Activated gamma-delta T cell treated with anti-CD3 and anti-CD28 coated beads, Interleukin-2, amount 50 U/mL, for 16 hours (primary cell): ENCODE data around the gene ARHGAP26.
"Not testable (repeated sequence)": the region's sequence is repeated elsewhere in the genome, so short reads cannot be mapped to it uniquely, and the experiment has no call there.

Source experiments
- DNase-seq: peaks from one replicate; pipeline ENCODE4 v3.0.0-alpha.2; 2020; ENCODE audit warnings: low read depth

The ARHGAP26 gene

DNA sequence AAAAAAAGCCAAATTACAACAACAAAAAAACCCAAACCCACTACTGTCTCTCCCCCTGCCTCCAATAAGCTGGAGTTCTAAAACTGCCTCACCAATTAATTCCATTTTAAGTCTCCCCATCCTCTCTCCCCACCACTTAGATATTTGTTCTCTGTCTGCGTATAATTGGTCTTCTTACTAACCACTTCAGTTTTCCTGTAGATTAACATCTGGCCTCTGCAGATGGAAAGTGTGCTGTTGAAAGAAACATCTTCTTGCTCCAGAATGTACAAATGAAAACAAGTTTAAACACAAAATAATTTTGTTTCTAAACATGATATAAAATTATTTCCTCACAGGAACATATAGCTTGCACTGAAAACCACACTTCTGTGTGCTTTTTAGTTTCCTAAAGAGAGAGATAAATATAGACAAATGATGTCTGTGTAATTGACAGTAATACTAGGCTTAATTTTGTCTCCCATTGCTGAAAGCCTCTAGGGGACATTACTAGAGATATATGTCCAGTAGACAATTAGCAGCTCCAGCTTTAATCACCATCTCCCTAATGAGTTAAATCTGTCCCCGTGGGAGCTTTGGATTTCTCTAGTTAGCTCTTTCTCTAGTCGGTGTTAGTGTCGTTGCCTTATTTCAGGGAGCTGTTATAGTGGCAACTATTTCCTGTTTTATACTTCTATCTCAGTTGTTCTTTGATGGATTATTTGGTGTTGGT is 164.0 kb downstream of the ARHGAP26 start:
- DNase-seq: no peak

DNA sequence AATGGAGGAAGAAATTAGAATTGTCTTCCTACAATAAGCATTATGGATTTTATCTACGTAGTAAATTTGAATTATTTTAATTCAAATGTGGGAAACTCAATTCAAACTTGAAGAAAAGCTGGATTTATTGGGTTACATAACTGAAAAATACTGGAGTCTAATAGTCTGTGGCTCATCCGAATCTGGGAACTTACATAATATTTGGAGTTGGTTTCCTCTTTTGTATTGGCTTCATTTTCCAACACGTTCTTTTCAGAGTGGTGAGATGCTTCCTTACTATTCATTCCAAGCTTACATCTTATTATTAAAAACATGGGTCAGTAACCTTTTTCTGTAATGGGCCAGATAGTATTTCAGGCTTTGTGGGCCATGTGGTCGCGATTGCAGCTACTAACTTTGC is 164.8 kb downstream of the ARHGAP26 start:
- no peak for DNase-seq

DNA sequence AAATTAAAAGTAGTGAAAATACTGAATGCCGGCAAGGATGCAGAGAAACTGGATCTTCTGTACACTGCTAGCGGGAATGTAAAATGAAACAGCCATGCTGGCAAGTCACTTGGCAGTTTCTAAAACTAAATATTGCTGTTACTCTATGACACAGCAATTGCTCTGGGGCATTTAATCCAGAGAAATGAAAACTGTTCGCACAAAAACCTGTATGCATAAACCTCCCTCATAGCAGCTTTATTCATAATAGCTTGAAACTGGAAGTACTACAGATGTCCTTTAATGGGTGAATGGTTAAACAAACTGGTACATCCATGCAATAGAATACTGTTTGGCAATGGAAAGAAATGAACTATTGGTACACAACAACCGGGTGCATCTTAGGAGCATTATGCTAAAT is 167.2 kb downstream of the ARHGAP26 start:
- no peak for DNase-seq

- no peak for DNase-seq
Measured at GRCh38 chr5:142938266-142938880, 168.2 kb downstream of the ARHGAP26 start.

DNA sequence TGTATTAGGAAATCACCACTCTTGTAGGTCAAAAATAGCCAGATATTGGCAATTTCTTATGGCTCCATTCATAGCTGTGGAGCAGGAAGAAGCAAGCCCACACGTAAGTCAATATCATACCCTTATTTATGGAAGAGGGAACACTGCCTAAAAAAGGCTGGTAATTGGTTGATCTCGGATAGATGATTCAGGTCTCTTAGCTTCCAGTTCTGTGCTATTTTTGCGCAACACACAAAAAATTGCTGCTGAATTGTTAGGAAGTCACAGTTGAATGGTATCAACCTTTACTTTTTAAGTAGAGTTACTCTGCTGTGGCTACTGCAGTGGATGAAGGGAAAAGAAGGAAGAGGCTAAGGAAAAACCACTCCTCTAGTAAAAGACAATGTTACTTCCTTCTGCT is 168.8 kb downstream of the ARHGAP26 start:
- no peak for DNase-seq

GRCh38 chr5:142939884-142940283 is 169.7 kb downstream of the ARHGAP26 start:
- no peak for DNase-seq

GRCh38 chr5:142941245-142941644 is 171.1 kb downstream of the ARHGAP26 start:
- DNase-seq: no peak

- DNase-seq: no peak
Measured at GRCh38 chr5:142942901-142943300, 172.7 kb downstream of the ARHGAP26 start.

GRCh38 chr5:142944140-142944539 is 174.0 kb downstream of the ARHGAP26 start:
- DNase-seq: no peak

GRCh38 chr5:142945321-142945720 is 175.1 kb downstream of the ARHGAP26 start:
- DNase-seq: no peak

- DNase-seq: no peak
Measured at GRCh38 chr5:142945845-142946244, 175.7 kb downstream of the ARHGAP26 start.

DNA sequence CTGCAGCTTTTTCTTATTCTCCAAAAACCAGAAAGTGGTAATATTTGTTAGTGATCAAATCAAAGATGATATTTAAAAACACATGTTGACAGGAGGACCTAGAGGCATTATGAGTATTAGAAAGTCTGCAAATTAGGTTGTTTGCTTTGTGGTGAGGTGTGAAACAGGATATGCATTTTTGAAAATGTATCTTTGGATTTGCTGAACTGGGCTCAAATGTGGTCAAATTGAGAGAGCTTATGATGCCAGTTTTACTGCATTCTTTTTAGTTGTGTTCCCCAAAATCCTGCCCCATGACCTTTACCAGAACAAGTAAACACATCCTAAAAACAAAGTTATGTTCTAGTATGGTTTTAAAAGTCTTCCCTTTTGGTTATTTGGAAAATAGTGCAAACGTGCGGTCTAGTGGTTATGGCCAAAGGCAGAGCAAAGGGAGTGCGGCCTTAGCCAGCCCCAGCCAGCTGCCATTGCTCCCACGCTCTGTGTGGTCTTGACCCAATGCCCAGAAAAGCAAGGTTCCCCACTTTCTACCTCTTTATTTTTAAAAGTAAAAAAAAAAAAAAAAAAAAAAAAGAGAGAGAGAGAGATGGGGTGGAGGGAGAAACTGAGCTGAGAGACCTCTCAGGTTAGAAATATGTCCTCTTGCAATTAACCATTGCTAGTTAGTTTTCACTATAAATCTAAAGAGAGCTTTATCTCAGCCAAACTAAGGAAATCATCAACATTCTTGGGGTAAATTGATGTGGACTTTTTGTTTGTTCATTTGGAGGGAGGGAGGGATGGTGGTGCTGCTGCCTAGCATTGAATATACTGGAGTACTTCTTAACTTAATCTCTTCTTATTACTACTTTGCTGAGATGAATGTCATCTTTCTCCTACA is 176.6 kb downstream of the ARHGAP26 start:
- no peak for DNase-seq

DNA sequence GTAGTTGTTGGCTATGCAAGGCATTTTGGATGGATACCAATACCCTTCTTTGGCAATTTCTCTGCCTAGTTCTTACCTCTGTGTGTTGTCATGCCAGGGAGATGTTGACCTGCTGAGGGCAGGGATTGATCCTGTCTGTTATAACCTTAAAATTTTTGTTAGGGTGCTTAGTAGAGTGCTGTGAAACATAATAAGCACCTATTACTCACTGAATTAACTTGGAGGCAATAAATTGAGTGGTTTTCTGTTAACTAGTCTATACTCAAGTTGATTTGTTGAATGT is 177.2 kb downstream of the ARHGAP26 start:
- no peak for DNase-seq

GRCh38 chr5:142952229-142952628 is 182.1 kb downstream of the ARHGAP26 start:
- DNase-seq: no peak

- DNase-seq: not testable (repeated sequence)
Measured at GRCh38 chr5:142952871-142953270, 182.7 kb downstream of the ARHGAP26 start.

DNA sequence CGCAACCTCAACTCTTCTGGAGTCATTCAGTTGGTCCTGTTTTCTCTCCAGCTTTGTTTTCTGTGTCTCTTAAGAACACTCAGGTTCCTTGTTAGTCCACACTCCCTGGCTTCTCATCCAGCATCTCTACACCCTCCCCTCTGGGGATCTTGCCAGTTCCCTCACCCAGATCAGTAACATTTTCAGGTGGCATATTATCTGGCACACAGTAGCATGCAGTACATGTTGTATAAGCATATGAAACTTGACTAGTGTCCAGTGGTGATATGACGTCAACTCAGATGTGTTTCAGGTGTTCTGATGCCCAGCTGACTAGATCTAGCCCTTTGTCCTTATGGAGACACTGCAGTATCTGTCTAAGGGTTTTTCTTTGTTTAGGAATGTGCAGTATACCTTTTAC is 184.3 kb downstream of the ARHGAP26 start:
- no peak for DNase-seq

DNA sequence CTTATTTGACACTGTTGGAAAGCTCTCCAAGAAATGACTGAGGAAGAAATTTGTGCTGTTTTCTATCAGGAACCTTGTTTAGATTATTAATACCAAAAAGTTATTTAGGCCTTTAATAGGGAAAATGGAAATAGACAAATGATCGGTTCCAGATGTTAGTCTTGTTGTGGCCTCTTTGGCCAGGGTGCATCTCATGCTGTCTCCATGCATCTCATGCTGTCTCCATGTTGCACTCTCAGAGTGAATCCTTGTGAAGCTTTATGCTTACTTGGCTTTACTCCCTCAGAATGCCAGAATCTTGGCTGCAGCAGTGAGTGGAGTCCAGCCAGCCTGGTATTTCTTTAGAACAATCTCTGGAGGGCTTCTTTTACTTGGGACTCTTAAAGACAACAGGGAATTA is 185.5 kb downstream of the ARHGAP26 start:
- DNase-seq: no peak

- DNase-seq: no peak
Measured at GRCh38 chr5:142957528-142957927, 187.4 kb downstream of the ARHGAP26 start.

- no peak for DNase-seq
Measured at GRCh38 chr5:142958944-142959682, 188.9 kb downstream of the ARHGAP26 start.

- DNase-seq: no peak
Measured at GRCh38 chr5:142959683-142960657, 189.8 kb downstream of the ARHGAP26 start.

GRCh38 chr5:142961440-142962173 is 191.4 kb downstream of the ARHGAP26 start:
- DNase-seq: no peak
